ENCODE results near the gene MAX.
"Not testable (repeated sequence)": the region's sequence is repeated elsewhere in the genome, so short reads cannot be mapped to it uniquely, and the experiment has no call there.

The MAX gene

GRCh38 chr14:65041434-65041915, 60.8 kb downstream of the MAX start:
- no peaks in the 10 kb centered on the region for H3K9me3 ChIP-seq (ENCODE audit: control insufficient read depth in 5 of 5, low read length in 5 of 5)
- H3K4me1 ChIP-seq (ENCODE audit: control insufficient read depth in 5 of 5, insufficient read depth in 5 of 5, low read length in 5 of 5): peaks cover 0 to 13% (median 6%) of the 10 kb centered on the region in 5 donors
- H3K9ac ChIP-seq (ENCODE audit: low read length in 5 of 5): no peak overlapping the region
- H3K36me3 ChIP-seq (ENCODE audit: control insufficient read depth in 5 of 5, insufficient read depth in 5 of 5, low read length in 5 of 5): peaks cover 10 to 38% (median 26%) of the 10 kb centered on the region in 5 donors
- H3K27ac ChIP-seq (ENCODE audit: low read depth, low read length): no peak overlapping the region
- H3K27me3 ChIP-seq (ENCODE audit: control insufficient read depth in 5 of 5, insufficient read depth in 4 of 5, low read length in 5 of 5): no peaks in the 10 kb centered on the region
- no peak overlapping the region for H3K4me3 ChIP-seq (ENCODE audit: low read depth in 1 of 5, low read length in 5 of 5)

GRCh38 chr14:65040666-65041433, 61.5 kb downstream of the MAX start:
- H3K9ac ChIP-seq (ENCODE audit: low read length in 5 of 5): no peak overlapping the region
- peaks cover 0 to 13% (median 6%) of the 10 kb centered on the region in 5 donors for H3K4me1 ChIP-seq (ENCODE audit: control insufficient read depth in 5 of 5, insufficient read depth in 5 of 5, low read length in 5 of 5)
- H3K9me3 ChIP-seq (ENCODE audit: control insufficient read depth in 5 of 5, low read length in 5 of 5): no peaks in the 10 kb centered on the region
- H3K4me3 ChIP-seq (ENCODE audit: low read depth in 1 of 5, low read length in 5 of 5): no peak overlapping the region
- H3K27me3 ChIP-seq (ENCODE audit: control insufficient read depth in 5 of 5, insufficient read depth in 4 of 5, low read length in 5 of 5): no peaks in the 10 kb centered on the region
- peaks cover 7 to 38% (median 26%) of the 10 kb centered on the region in 5 donors for H3K36me3 ChIP-seq (ENCODE audit: control insufficient read depth in 5 of 5, insufficient read depth in 5 of 5, low read length in 5 of 5)
- H3K27ac ChIP-seq (ENCODE audit: low read depth, low read length): no peak overlapping the region

GRCh38 chr14:65038966-65039365, 63.4 kb downstream of the MAX start:
- Histone ChIP-seq H3K36me3 (ENCODE audit: control insufficient read depth in 5 of 5, insufficient read depth in 5 of 5, low read length in 5 of 5) (peaks cover 7 to 29% (median 24%) of the 10 kb centered on the region in 5 donors), H3K27ac (ENCODE audit: low read depth, low read length) (no peak overlapping the region), H3K27me3 (ENCODE audit: control insufficient read depth in 5 of 5, insufficient read depth in 4 of 5, low read length in 5 of 5) (no peaks in the 10 kb centered on the region), H3K4me1 (ENCODE audit: control insufficient read depth in 5 of 5, insufficient read depth in 5 of 5, low read length in 5 of 5) (peaks cover 0 to 16% (median 10%) of the 10 kb centered on the region in 5 donors), H3K9ac (ENCODE audit: low read length in 5 of 5) (no peak overlapping the region), H3K4me3 (ENCODE audit: low read depth in 1 of 5, low read length in 5 of 5) (no peak overlapping the region), H3K9me3 (ENCODE audit: control insufficient read depth in 5 of 5, low read length in 5 of 5) (no peaks in the 10 kb centered on the region)

- Histone ChIP-seq H3K27ac (ENCODE audit: low read depth, low read length) (no peak overlapping the region), H3K36me3 (ENCODE audit: control insufficient read depth in 5 of 5, insufficient read depth in 5 of 5, low read length in 5 of 5) (peaks cover 6 to 23% (median 15%) of the 10 kb centered on the region in 5 donors)
Measured at GRCh38 chr14:65035049-65035448, 67.3 kb downstream of the MAX start.

GRCh38 chr14:65034021-65034420, 68.3 kb downstream of the MAX start:
- Histone ChIP-seq H3K9ac (ENCODE audit: low read length in 5 of 5) (no peak overlapping the region), H3K27me3 (ENCODE audit: control insufficient read depth in 5 of 5, insufficient read depth in 4 of 5, low read length in 5 of 5) (no peaks in the 10 kb centered on the region), H3K9me3 (ENCODE audit: control insufficient read depth in 5 of 5, low read length in 5 of 5) (no peaks in the 10 kb centered on the region), H3K36me3 (ENCODE audit: control insufficient read depth in 5 of 5, insufficient read depth in 5 of 5, low read length in 5 of 5) (peaks cover 6 to 31% (median 24%) of the 10 kb centered on the region in 5 donors), H3K27ac (ENCODE audit: low read depth, low read length) (no peak overlapping the region), H3K4me1 (ENCODE audit: control insufficient read depth in 5 of 5, insufficient read depth in 5 of 5, low read length in 5 of 5) (peaks cover 0 to 10% (median 8%) of the 10 kb centered on the region in 5 donors), H3K4me3 (ENCODE audit: low read depth in 1 of 5, low read length in 5 of 5) (no peak overlapping the region)

More at GRCh38 chr14:65035049-65035448, 67.3 kb downstream of the MAX start:
- H3K4me3 ChIP-seq (ENCODE audit: low read depth in 1 of 5, low read length in 5 of 5): no peak overlapping the region
- H3K9ac ChIP-seq (ENCODE audit: low read length in 5 of 5): peak overlapping the region in 1 of 5 donors; percentile 37
- no peaks in the 10 kb centered on the region for H3K27me3 ChIP-seq (ENCODE audit: control insufficient read depth in 5 of 5, insufficient read depth in 4 of 5, low read length in 5 of 5)
- H3K9me3 ChIP-seq (ENCODE audit: control insufficient read depth in 5 of 5, low read length in 5 of 5): no peaks in the 10 kb centered on the region
- H3K4me1 ChIP-seq (ENCODE audit: control insufficient read depth in 5 of 5, insufficient read depth in 5 of 5, low read length in 5 of 5): peaks cover 0 to 10% (median 8%) of the 10 kb centered on the region in 5 donors

- Histone ChIP-seq H3K9me3 (ENCODE audit: control insufficient read depth in 5 of 5, low read length in 5 of 5) (no peaks in the 10 kb centered on the region), H3K4me1 (ENCODE audit: control insufficient read depth in 5 of 5, insufficient read depth in 5 of 5, low read length in 5 of 5) (peaks cover 0 to 10% (median 8%) of the 10 kb centered on the region in 5 donors), H3K9ac (ENCODE audit: low read length in 5 of 5) (no peak overlapping the region), H3K36me3 (ENCODE audit: control insufficient read depth in 5 of 5, insufficient read depth in 5 of 5, low read length in 5 of 5) (peaks cover 10 to 38% (median 28%) of the 10 kb centered on the region in 5 donors), H3K27ac (ENCODE audit: low read depth, low read length) (no peak overlapping the region), H3K4me3 (ENCODE audit: low read depth in 1 of 5, low read length in 5 of 5) (no peak overlapping the region), H3K27me3 (ENCODE audit: control insufficient read depth in 5 of 5, insufficient read depth in 4 of 5, low read length in 5 of 5) (no peaks in the 10 kb centered on the region)
Measured at GRCh38 chr14:65033181-65033580, 69.1 kb downstream of the MAX start.

- Histone ChIP-seq H3K4me3 (ENCODE audit: low read depth in 1 of 5, low read length in 5 of 5) (no peak overlapping the region), H3K9me3 (ENCODE audit: control insufficient read depth in 5 of 5, low read length in 5 of 5) (no peaks in the 10 kb centered on the region), H3K9ac (ENCODE audit: low read length in 5 of 5) (no peak overlapping the region), H3K4me1 (ENCODE audit: control insufficient read depth in 5 of 5, insufficient read depth in 5 of 5, low read length in 5 of 5) (peaks cover 0 to 10% (median 8%) of the 10 kb centered on the region in 5 donors), H3K27ac (ENCODE audit: low read depth, low read length) (no peak overlapping the region), H3K36me3 (ENCODE audit: control insufficient read depth in 5 of 5, insufficient read depth in 5 of 5, low read length in 5 of 5) (peaks cover 10 to 46% (median 36%) of the 10 kb centered on the region in 5 donors), H3K27me3 (ENCODE audit: control insufficient read depth in 5 of 5, insufficient read depth in 4 of 5, low read length in 5 of 5) (no peaks in the 10 kb centered on the region)
Measured at GRCh38 chr14:65032319-65032718, 70.0 kb downstream of the MAX start.

GRCh38 chr14:65031321-65031720, 71.0 kb downstream of the MAX start:
- H3K36me3 ChIP-seq (ENCODE audit: control insufficient read depth in 5 of 5, insufficient read depth in 5 of 5, low read length in 5 of 5): peaks cover 10 to 53% (median 37%) of the 10 kb centered on the region in 5 donors
- H3K4me1 ChIP-seq (ENCODE audit: control insufficient read depth in 5 of 5, insufficient read depth in 5 of 5, low read length in 5 of 5): peaks cover 2 to 10% (median 8%) of the 10 kb centered on the region in 5 donors
- H3K27ac ChIP-seq (ENCODE audit: low read depth, low read length); H3K9ac ChIP-seq (ENCODE audit: low read length in 5 of 5); H3K9me3 ChIP-seq (ENCODE audit: control insufficient read depth in 5 of 5, low read length in 5 of 5); H3K4me3 ChIP-seq (ENCODE audit: low read depth in 1 of 5, low read length in 5 of 5); H3K27me3 ChIP-seq (ENCODE audit: control insufficient read depth in 5 of 5, insufficient read depth in 4 of 5, low read length in 5 of 5): not testable (repeated sequence)

- Histone ChIP-seq H3K4me3 (ENCODE audit: low read depth in 1 of 5, low read length in 5 of 5) (no peak overlapping the region), H3K27ac (ENCODE audit: low read depth, low read length) (no peak overlapping the region), H3K9me3 (ENCODE audit: control insufficient read depth in 5 of 5, low read length in 5 of 5) (no peaks in the 10 kb centered on the region), H3K27me3 (ENCODE audit: control insufficient read depth in 5 of 5, insufficient read depth in 4 of 5, low read length in 5 of 5) (no peaks in the 10 kb centered on the region), H3K4me1 (ENCODE audit: control insufficient read depth in 5 of 5, insufficient read depth in 5 of 5, low read length in 5 of 5) (peaks cover 0 to 2% (median 0%) of the 10 kb centered on the region in 5 donors), H3K9ac (ENCODE audit: low read length in 5 of 5) (no peak overlapping the region), H3K36me3 (ENCODE audit: control insufficient read depth in 5 of 5, insufficient read depth in 5 of 5, low read length in 5 of 5) (peaks cover 10 to 53% (median 37%) of the 10 kb centered on the region in 5 donors)
Measured at GRCh38 chr14:65028937-65029336, 73.4 kb downstream of the MAX start.

GRCh38 chr14:65027127-65027799, 75.1 kb downstream of the MAX start:
- Histone ChIP-seq H3K4me1 (ENCODE audit: control insufficient read depth in 5 of 5, insufficient read depth in 5 of 5, low read length in 5 of 5) (peaks cover 0 to 2% (median 0%) of the 10 kb centered on the region in 5 donors), H3K9me3 (ENCODE audit: control insufficient read depth in 5 of 5, low read length in 5 of 5) (no peaks in the 10 kb centered on the region), H3K9ac (ENCODE audit: low read length in 5 of 5) (no peak overlapping the region), H3K36me3 (ENCODE audit: control insufficient read depth in 5 of 5, insufficient read depth in 5 of 5, low read length in 5 of 5) (peaks cover 5 to 42% (median 27%) of the 10 kb centered on the region in 5 donors), H3K4me3 (ENCODE audit: low read depth in 1 of 5, low read length in 5 of 5) (no peak overlapping the region), H3K27me3 (ENCODE audit: control insufficient read depth in 5 of 5, insufficient read depth in 4 of 5, low read length in 5 of 5) (no peaks in the 10 kb centered on the region), H3K27ac (ENCODE audit: low read depth, low read length) (no peak overlapping the region)

Measured in subcutaneous abdominal adipose tissue (tissue), 5 donors.